ENCODE data around the gene APOA1.

APOA1 gene

DNA sequence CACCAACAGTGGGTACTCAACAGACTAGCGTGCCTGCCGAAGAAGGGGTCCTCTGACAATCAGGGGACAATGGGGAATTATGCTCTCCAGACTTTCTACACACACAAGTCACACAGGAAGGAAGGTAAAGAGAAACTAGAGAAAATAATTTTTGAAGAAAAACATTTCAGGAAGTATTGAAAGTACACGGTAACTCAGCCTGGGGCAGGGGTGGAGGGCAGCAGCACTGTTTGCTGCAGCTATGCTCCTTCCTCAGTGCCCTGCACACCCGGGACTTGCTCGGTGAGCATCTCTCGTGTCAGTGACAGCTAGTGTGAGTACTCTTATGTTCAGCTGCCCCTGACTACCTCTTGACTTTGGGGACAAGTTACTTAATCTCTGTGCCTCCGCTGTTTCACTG is 18.0 kb upstream of the APOA1 start:
- POLR2A ChIA-PET, result no interaction called here
- CTCF ChIA-PET, result no interaction called here
- TF ChIP-seq NFRKB (IDR thresholded peaks at IDR 0.05), result no peak
- DNase-seq (ENCODE audit: extremely low spot score), result no peak

DNA sequence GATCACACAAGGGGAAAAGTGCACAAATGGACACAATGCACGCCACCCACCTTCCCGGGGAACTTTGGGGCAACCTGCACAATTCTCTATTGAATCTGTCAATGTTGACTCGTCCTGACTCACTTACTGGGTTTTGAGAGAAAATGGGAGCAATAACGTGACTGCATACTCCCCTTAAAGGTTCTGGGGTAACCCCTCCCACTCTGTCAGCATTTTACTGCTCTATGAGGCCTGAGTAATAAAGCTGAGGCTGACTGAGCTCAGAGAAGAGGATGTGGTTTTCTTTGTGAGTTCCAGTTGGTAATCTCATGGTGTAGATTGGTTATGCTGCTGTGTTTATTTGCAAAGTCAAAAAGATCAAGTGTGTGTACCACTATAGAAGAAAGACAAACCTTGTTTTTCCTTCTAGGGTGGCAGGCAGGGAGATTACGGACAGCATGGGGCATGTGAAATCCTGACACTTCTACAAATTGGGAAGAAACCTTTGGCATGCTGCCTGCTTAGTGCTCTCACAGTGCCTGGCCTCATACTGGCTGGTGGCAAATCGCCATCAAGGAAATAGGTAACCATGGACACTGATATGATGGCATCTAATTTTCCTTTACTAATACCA is 16.1 kb upstream of the APOA1 start:
- DNase-seq (ENCODE audit: extremely low spot score), result no peak
- POLR2A ChIA-PET, result interaction anchor here (1.2 kb wide), 1 partner anchor 17 kb away, joined by 3 read pairs; no protein-coding TSS in a partner anchor
- CTCF ChIA-PET, result interaction anchor here (0.6 to 1.5 kb wide), 3 partner anchors 16 to 24 kb away, joined by 3 to 5 read pairs (median 4); partner anchors contain the start of genes APOA1 and APOC3
- TF ChIP-seq L3MBTL2 (conservative IDR thresholded peaks at IDR 0.05), result no peak
- TF ChIP-seq FOXK2 (IDR thresholded peaks at IDR 0.05), result no peak
- TF ChIP-seq ELF4 (IDR thresholded peaks at IDR 0.05), result no peak
- TF ChIP-seq LEF1 (IDR thresholded peaks at IDR 0.05; ENCODE audit: borderline replicate concordance), result no peak

DNA sequence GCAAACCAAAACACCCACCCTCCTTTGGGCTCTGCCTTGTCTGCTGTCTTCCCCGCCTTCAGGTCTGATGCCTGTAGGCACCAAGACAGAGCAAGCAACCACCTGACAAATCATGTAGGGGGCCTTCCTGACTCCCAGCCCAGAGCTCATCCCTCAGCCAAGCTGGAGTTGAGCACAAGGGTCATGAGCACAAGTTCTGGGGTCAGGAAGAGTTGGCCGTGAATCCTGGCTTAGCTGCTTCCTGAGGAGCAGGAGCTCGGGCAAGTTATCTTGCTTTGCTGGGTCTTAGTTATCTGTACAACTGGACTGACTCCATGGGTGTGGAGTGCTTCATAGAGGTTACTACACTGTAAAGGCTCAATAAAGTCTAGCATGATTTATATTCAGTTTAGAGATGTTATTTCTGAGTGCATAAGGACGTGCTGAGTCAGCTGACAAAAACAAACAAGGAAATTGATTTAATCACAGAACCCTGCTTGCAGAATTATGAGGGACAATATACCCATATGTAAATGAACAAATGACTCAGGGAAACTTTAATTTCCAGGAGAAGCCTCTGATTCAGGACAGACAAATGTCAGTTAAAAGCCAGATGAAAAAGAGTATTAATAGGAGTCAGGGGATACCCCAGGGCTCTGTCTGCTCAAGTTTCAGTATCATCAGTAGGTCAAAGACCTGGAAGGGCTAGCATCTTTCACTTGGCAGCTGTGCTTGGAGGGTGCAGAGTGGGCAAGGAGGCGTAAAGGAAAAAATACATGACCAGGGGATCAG is 15.0 kb upstream of the APOA1 start:
- CTCF ChIA-PET, result interaction anchor here (1.1 to 1.5 kb wide), 3 partner anchors 17 to 61 kb away, joined by 3 to 6 read pairs (median 5); partner anchors contain the start of gene APOA5
- no peak for DNase-seq (ENCODE audit: extremely low spot score)
- POLR2A ChIA-PET, result interaction anchor here (1.2 kb wide), 1 partner anchor 64 kb away, joined by 3 read pairs; the partner anchor contains the start of gene ZPR1
- TF ChIP-seq HDGF (IDR thresholded peaks at IDR 0.05; ENCODE audit: borderline replicate concordance), result no peak
- TF ChIP-seq ARNT (IDR thresholded peaks at IDR 0.05), result no peak
- no peak for TF ChIP-seq SP1 (IDR thresholded peaks at IDR 0.05)
- TF ChIP-seq L3MBTL2 (conservative IDR thresholded peaks at IDR 0.05), result no peak
- TF ChIP-seq, protein P1, sequence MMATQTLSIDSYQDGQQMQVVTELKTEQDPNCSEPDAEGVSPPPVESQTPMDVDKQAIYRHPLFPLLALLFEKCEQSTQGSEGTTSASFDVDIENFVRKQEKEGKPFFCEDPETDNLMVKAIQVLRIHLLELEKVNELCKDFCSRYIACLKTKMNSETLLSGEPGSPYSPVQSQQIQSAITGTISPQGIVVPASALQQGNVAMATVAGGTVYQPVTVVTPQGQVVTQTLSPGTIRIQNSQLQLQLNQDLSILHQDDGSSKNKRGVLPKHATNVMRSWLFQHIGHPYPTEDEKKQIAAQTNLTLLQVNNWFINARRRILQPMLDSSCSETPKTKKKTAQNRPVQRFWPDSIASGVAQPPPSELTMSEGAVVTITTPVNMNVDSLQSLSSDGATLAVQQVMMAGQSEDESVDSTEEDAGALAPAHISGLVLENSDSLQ (IDR thresholded peaks at IDR 0.05), result no peak
- no peak for TF ChIP-seq SUZ12 (IDR thresholded peaks at IDR 0.05)
- no peak for TF ChIP-seq BHLHE40 (IDR thresholded peaks at IDR 0.05; ENCODE audit: borderline replicate concordance)
- no peak for TF ChIP-seq FOXA1 (IDR thresholded peaks at IDR 0.05)
- TF ChIP-seq LEF1 (IDR thresholded peaks at IDR 0.05; ENCODE audit: borderline replicate concordance), result no peak
- no peak for TF ChIP-seq NFRKB (IDR thresholded peaks at IDR 0.05)
- no peak for TF ChIP-seq CTBP1 (IDR thresholded peaks at IDR 0.05; ENCODE audit: borderline replicate concordance)
- no peak for TF ChIP-seq ZNF384 (IDR thresholded peaks at IDR 0.05)
- no peak for TF ChIP-seq FOXK2 (IDR thresholded peaks at IDR 0.05)

DNA sequence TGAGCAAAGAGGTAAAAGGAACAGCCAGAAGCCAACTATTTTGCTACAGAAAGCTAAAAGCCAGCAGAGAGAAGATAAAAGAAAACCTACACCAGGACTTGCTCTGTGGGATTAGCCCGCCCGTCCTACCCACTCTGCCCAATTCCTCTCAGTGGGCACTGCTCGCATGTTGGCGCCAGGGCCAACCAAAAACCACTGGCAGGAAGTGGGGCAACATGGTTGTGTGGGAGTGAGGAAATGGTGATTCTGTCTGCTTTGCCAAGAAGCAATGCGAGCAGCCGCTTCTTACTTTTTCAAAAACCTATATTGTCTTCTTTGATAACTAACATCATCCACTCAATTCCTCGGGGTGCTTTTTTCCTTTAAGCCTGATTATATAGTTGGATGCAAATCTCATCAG is 14.2 kb upstream of the APOA1 start:
- TF ChIP-seq CTBP1 (IDR thresholded peaks at IDR 0.05; ENCODE audit: borderline replicate concordance) (no peak), LEF1 (IDR thresholded peaks at IDR 0.05; ENCODE audit: borderline replicate concordance) (no peak), TARDBP (IDR thresholded peaks at IDR 0.05) (no peak), L3MBTL2 (conservative IDR thresholded peaks at IDR 0.05) (no peak), FOXA1 (IDR thresholded peaks at IDR 0.05) (no peak), ZNF384 (IDR thresholded peaks at IDR 0.05) (no peak), SP1 (IDR thresholded peaks at IDR 0.05) (no peak), ELF4 (IDR thresholded peaks at IDR 0.05) (no peak)
- POLR2A ChIA-PET, result interaction anchor here (0.8 to 1.2 kb wide), 2 partner anchors 16 to 64 kb away, joined by 3 read pairs; partner anchors contain the start of gene ZPR1

DNA sequence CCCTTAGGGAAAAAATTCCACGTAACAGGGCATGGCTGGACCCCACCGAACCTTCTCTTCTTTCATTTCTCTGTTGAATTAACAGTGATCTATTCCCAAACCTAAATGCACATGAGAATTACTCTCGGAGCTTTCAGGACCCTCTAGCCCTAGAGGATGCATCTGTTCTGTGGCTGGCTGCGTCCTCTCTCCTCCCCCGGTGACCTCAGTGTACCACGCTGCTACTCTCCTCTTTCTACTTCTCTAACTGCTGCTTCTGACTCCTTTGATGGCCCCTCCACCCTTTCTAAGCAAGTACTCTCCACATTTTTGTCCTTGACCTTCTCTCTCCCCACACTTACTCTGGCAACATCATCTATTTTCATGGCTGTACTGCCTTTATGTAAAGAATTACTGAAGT is 12.1 kb upstream of the APOA1 start:
- ChIA-PET CTCF (no interaction called here), POLR2A (interaction anchor here (1.5 kb wide), 1 partner anchor 14 kb away, joined by 5 read pairs; no protein-coding TSS in a partner anchor)
- no peak for DNase-seq (ENCODE audit: extremely low spot score)
- TF ChIP-seq BHLHE40 (IDR thresholded peaks at IDR 0.05; ENCODE audit: borderline replicate concordance) (no peak), NFRKB (IDR thresholded peaks at IDR 0.05) (no peak), TARDBP (IDR thresholded peaks at IDR 0.05) (no peak), ARNT (IDR thresholded peaks at IDR 0.05) (no peak), ELF4 (IDR thresholded peaks at IDR 0.05) (no peak), FOXA1 (IDR thresholded peaks at IDR 0.05) (no peak), LEF1 (IDR thresholded peaks at IDR 0.05; ENCODE audit: borderline replicate concordance) (no peak), SUZ12 (IDR thresholded peaks at IDR 0.05) (no peak), HDGF (IDR thresholded peaks at IDR 0.05; ENCODE audit: borderline replicate concordance) (no peak), FOXM1 (IDR thresholded peaks at IDR 0.05; ENCODE audit: borderline replicate concordance) (no peak), CTBP1 (IDR thresholded peaks at IDR 0.05; ENCODE audit: borderline replicate concordance) (no peak), ZNF384 (IDR thresholded peaks at IDR 0.05) (no peak), FOXK2 (IDR thresholded peaks at IDR 0.05) (no peak), L3MBTL2 (conservative IDR thresholded peaks at IDR 0.05) (no peak), SP1 (IDR thresholded peaks at IDR 0.05) (no peak)
- TF ChIP-seq, protein P1 (IDR thresholded peaks at IDR 0.05), result no peak

More for the DNA sequence above, 14.2 kb upstream of the APOA1 start:
- CTCF ChIA-PET, result interaction anchor here (1.1 to 1.4 kb wide), 2 partner anchors 16 to 60 kb away, joined by 3 to 6 read pairs; partner anchors contain the start of gene APOA5
- DNase-seq (ENCODE audit: extremely low spot score), result no peak

DNA sequence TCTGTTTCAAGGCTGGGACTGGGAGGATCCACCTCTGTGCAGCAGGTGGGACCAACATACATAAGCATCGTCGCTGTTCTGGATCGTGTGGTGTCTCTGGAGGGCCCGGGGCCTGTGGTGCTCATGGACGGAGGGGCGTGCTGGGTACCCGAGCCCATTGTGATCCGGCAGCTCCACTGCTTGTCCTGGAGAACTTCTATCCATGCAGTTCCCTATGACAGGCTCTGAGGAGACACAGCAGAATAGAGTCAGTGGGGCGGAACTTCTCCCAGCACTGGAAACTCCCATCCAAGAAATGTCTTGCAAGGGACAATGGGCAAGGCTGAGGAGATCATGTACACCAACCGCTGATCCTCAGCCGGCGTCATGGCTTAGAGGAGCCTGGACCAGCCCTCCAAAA is 11.6 kb upstream of the APOA1 start:
- ChIA-PET CTCF (no interaction called here), POLR2A (interaction anchor here (1.5 kb wide), 1 partner anchor 13 kb away, joined by 5 read pairs; no protein-coding TSS in a partner anchor)
- TF ChIP-seq ARNT (IDR thresholded peaks at IDR 0.05) (no peak), SUZ12 (IDR thresholded peaks at IDR 0.05) (no peak), TARDBP (IDR thresholded peaks at IDR 0.05) (no peak), FOXA1 (IDR thresholded peaks at IDR 0.05) (no peak), BHLHE40 (IDR thresholded peaks at IDR 0.05; ENCODE audit: borderline replicate concordance) (no peak), LEF1 (IDR thresholded peaks at IDR 0.05; ENCODE audit: borderline replicate concordance) (no peak), FOXM1 (IDR thresholded peaks at IDR 0.05; ENCODE audit: borderline replicate concordance) (no peak), CTBP1 (IDR thresholded peaks at IDR 0.05; ENCODE audit: borderline replicate concordance) (no peak), ELF4 (IDR thresholded peaks at IDR 0.05) (no peak), NFRKB (IDR thresholded peaks at IDR 0.05) (no peak), FOXK2 (IDR thresholded peaks at IDR 0.05) (no peak)

More for the DNA sequence above, 11.6 kb upstream of the APOA1 start:
- no peak for DNase-seq (ENCODE audit: extremely low spot score)

Measured in HEK293T (cell line).